AG10803 (cell line): ENCODE results near the gene KRT79.

Source experiments
- DNase-seq: peaks from one replicate; pipeline ENCODE4 v3.0.0; 2010; ENCODE audit warnings: low read depth
- H3K4me3 ChIP-seq: 2 replicates; pipeline ENCODE4 v1.5.1; 2011; ENCODE audit warnings: mild to moderate bottlenecking, low read length, control low read depth
- CTCF ChIP-seq: conservative IDR thresholded peaks from 2 replicates; pipeline ENCODE4 v1.5.1; 2011; ENCODE audit warnings: mild to moderate bottlenecking, low read length, control low read depth, inconsistent platforms

KRT79 gene

GRCh38 chr12:52771505-52771904 is 62.6 kb downstream of the KRT79 start:
- TF ChIP-seq CTCF: no peak

More at GRCh38 chr12:52771505-52771904, 62.6 kb downstream of the KRT79 start:
- DNase-seq: no peak
- no peak overlapping the region for H3K4me3 ChIP-seq
